ENCODE data around the gene UBE2D4. TPM values are rescaled to one million over a fixed set of nuclear protein-coding genes. Genes with fewer than 3 reads are reported as not detected.
"Not testable (repeated sequence)": the region's sequence is repeated elsewhere in the genome, so short reads cannot be mapped to it uniquely, and the experiment has no call there.

UBE2D4 gene
- total RNA-seq, 1 experiment from 2014 or later = 29.3 TPM

DNA sequence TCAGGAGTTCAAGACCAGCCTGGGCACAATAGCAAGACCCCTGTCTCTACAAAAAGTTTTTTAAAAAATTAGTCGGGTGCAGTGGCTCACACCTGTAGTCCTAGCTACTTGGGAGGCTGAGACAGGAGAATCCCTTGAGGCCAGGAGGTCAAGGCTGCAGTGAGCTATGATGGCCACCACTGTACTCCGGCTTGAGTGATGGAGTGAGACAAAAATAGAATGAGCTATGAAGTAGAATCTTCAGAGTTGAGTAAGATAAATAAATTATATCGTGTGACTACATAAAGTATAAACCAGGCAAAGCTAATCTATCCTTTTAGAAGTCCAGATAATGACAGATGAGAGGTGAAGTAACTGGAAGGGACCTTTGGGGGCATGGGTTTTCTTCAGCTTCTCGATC lies 41.6 kb upstream of the UBE2D4 start:
- Histone ChIP-seq H3K4me2 (ENCODE audit: low read depth, low read length, poor library complexity, severe bottlenecking) (no peak overlapping the region), H3K27ac (ENCODE audit: low read length) (no peak overlapping the region), H3K9ac (ENCODE audit: low read length) (no peak overlapping the region), H4K20me1 (ENCODE audit: insufficient read depth, low read depth, low read length) (peaks cover 4% of the 10 kb centered on the region; the same call in 1 of the 2 replicates), H2AFZ (ENCODE audit: low read length) (no peak overlapping the region), H3K9me3 (ENCODE audit: low read length) (no peaks in the 10 kb centered on the region), H3K4me3 (ENCODE audit: low read length) (no peak overlapping the region), H3K4me1 (ENCODE audit: low read length) (no peaks in the 10 kb centered on the region; the same call in 1 of the 2 replicates), H3K27me3 (ENCODE audit: low read length) (no peaks in the 10 kb centered on the region), H3K79me2 (ENCODE audit: low read length) (peaks cover 40% of the 10 kb centered on the region), H3K36me3 (ENCODE audit: insufficient read depth, low read length) (peaks cover 36% of the 10 kb centered on the region), H3K9me2 (replicated peaks; ENCODE audit: insufficient read depth, low read length) (no peaks in the 10 kb centered on the region)
- DNase-seq = no peak

DNA sequence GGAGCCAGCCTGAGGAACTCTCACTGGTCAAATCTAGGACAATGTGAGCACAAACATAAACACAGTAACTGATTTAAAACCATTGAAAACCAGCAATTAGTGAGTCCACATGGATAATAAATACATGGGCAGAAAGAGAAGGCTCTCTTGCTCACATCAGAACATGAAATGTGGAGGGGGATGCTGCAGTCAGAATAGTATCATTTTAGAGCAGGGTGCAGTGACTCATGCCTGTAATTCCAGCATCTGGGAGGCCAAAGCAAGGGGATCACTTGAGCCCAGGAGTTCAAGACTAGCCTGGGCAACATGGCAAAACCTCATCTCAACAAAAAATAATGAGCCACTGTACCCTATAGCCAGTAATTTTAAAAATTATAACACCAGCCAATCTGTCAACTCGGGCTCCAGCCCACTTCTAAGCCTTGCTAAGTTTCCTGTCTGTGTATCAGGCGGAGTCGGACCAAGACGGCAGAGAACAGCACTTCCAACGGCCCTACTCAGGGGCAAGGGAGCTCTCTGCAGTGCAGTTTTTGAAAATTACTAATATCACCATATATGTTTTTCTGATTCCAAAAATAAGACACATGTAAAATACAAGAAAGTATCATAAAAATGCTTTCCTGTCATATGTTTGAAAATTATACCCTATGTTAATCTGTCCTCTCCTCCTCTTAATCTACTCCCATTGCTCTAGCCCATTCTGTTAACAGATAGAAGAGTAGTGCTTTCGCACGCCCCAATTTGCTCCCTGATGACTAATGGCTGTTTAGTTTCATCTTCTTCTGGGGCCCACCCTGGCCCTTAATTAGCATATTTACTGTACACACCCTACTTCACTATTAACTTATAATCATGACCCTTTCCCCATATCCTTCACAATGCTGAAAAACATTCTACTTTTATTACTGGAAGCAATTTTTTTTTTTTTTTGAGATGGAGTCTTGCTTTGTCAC lies 37.0 kb upstream of the UBE2D4 start:
- Histone ChIP-seq H3K79me2 (ENCODE audit: low read length) (peaks cover 79% of the 10 kb centered on the region), H3K4me2 (ENCODE audit: low read depth, low read length, poor library complexity, severe bottlenecking) (no peak overlapping the region), H3K27ac (ENCODE audit: low read length) (no peak overlapping the region), H4K20me1 (ENCODE audit: insufficient read depth, low read depth, low read length) (peaks cover 4% of the 10 kb centered on the region; the same call in 1 of the 2 replicates), H3K9me3 (ENCODE audit: low read length) (no peaks in the 10 kb centered on the region), H3K27me3 (ENCODE audit: low read length) (no peaks in the 10 kb centered on the region), H3K4me3 (ENCODE audit: low read length) (no peak overlapping the region), H3K9ac (ENCODE audit: low read length) (no peak overlapping the region), H3K4me1 (ENCODE audit: low read length) (peaks cover 3% of the 10 kb centered on the region), H2AFZ (ENCODE audit: low read length) (no peak overlapping the region), H3K9me2 (replicated peaks; ENCODE audit: insufficient read depth, low read length) (no peaks in the 10 kb centered on the region), H3K36me3 (ENCODE audit: insufficient read depth, low read length) (peaks cover 19% of the 10 kb centered on the region)
- DNase-seq = no peak

DNA sequence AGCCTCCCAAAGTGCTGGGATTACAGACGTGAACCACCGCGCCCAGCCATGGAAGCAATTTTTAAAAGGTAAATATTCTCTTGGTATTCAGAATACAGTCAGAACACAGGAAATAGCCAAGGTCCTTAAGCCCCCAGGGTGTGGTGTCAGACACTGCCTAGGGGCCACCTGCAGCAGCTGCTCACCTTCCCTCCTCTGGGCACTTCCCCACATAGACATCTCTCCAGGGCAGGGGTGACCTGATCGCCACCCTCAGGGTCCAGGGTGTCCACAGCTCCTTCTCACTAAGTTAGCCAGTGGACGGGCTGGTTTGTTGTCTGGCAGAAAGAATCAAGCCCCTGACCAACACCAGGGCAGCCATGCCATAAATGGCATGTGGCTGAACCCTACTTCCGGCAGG lies 35.8 kb upstream of the UBE2D4 start:
- Histone ChIP-seq H3K27ac (ENCODE audit: low read length) (no peak overlapping the region), H3K4me1 (ENCODE audit: low read length) (peaks cover 3% of the 10 kb centered on the region), H3K9ac (ENCODE audit: low read length) (no peak overlapping the region), H3K36me3 (ENCODE audit: insufficient read depth, low read length) (peaks cover 16% of the 10 kb centered on the region), H3K4me3 (ENCODE audit: low read length) (no peak overlapping the region), H3K79me2 (ENCODE audit: low read length) (peaks cover 87% of the 10 kb centered on the region), H4K20me1 (ENCODE audit: insufficient read depth, low read depth, low read length) (peaks cover 4% of the 10 kb centered on the region; the same call in 1 of the 2 replicates), H3K9me2 (replicated peaks; ENCODE audit: insufficient read depth, low read length) (no peaks in the 10 kb centered on the region), H3K4me2 (ENCODE audit: low read depth, low read length, poor library complexity, severe bottlenecking) (no peak overlapping the region), H2AFZ (ENCODE audit: low read length) (no peak overlapping the region), H3K9me3 (ENCODE audit: low read length) (no peaks in the 10 kb centered on the region), H3K27me3 (ENCODE audit: low read length) (no peaks in the 10 kb centered on the region)
- DNase-seq = no peak

DNA sequence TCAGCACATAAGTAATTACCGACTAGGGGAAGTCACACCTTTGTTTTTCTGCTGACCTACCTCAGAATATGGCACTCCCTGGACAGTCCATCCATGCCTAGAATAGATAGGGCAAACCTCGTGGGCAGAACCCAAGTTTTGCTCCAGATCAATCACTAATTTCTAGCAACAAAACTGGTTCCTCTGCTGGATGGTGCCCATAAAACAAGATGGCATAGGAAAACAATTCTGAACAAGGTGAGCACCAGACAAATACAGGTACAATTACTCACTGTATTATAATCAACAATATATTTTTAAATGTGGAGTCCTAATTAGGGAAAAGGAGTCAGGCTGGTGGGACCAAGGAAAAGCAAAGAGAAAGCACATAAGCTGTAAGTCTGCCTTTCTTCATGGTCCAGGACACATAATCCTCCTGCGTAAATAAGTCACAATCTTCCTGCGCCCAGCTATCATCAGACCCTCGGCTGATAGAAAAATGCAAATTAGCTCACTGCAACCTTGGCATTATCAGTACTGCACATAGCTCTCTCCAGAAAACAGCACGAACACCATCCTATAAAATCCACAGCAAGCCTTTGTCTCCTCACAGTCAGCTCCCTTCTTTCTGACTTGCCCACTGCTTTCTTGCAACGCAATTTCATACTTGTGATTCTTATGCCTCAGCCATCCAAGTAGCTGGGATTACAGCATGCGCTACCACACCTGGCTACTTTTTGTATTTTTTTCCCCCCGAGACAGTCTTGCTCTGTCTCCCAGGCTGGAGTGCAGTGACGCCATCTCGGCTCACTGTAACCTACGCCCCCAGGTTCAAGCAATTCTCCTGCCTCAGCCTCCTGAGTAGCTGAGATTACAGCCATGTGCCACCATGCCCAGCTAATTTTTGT lies 34.9 kb upstream of the UBE2D4 start:
- Histone ChIP-seq H3K27me3 (ENCODE audit: low read length) (no peaks in the 10 kb centered on the region), H3K9me2 (replicated peaks; ENCODE audit: insufficient read depth, low read length) (no peaks in the 10 kb centered on the region), H3K36me3 (ENCODE audit: insufficient read depth, low read length) (peaks cover 8% of the 10 kb centered on the region), H3K9me3 (ENCODE audit: low read length) (no peaks in the 10 kb centered on the region), H4K20me1 (ENCODE audit: insufficient read depth, low read depth, low read length) (peaks cover 4% of the 10 kb centered on the region; the same call in 1 of the 2 replicates), H3K4me1 (ENCODE audit: low read length) (peaks cover 3% of the 10 kb centered on the region), H3K79me2 (ENCODE audit: low read length) (peaks cover 89% of the 10 kb centered on the region), H3K27ac (ENCODE audit: low read length) (no peak overlapping the region), H3K4me3 (ENCODE audit: low read length) (no peak overlapping the region), H3K4me2 (ENCODE audit: low read depth, low read length, poor library complexity, severe bottlenecking) (no peak overlapping the region), H2AFZ (ENCODE audit: low read length) (no peak overlapping the region), H3K9ac (ENCODE audit: low read length) (no peak overlapping the region)
- no peak for DNase-seq

DNA sequence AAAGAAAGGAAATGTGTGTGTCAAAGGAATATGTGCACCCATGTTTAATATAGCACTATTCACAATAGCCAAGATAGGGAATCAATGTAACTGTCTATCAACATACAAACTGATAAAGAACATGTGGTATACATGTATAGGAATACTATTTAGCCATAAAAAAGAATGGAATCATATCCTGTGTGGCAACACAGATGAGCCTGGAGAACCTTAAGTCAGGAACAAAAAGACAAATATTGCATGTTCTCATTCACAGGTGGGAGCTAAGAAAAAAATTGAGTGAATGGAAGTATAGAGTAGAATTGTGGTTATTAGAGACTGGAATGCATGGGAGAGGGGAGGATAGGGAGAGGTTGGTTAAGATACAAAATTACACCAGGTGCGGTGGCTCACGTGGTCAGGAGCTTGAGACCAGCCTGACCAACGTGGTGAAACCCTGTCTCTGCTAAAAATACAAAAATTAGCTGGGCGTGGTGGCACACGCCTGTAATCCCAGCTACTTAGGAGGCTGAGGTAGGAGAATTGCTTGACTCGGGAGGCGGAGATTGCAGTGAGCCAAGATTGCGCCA lies 30.3 kb upstream of the UBE2D4 start:
- Histone ChIP-seq H2AFZ (ENCODE audit: low read length) (no peak overlapping the region), H3K9me3 (ENCODE audit: low read length) (no peaks in the 10 kb centered on the region), H3K4me2 (ENCODE audit: low read depth, low read length, poor library complexity, severe bottlenecking) (no peak overlapping the region), H4K20me1 (ENCODE audit: insufficient read depth, low read depth, low read length) (no peaks in the 10 kb centered on the region; the same call in 1 of the 2 replicates), H3K9me2 (replicated peaks; ENCODE audit: insufficient read depth, low read length) (no peaks in the 10 kb centered on the region), H3K79me2 (ENCODE audit: low read length) (peaks cover 92% of the 10 kb centered on the region), H3K27me3 (ENCODE audit: low read length) (no peaks in the 10 kb centered on the region), H3K4me3 (ENCODE audit: low read length) (no peak overlapping the region), H3K9ac (ENCODE audit: low read length) (no peak overlapping the region), H3K36me3 (ENCODE audit: insufficient read depth, low read length) (0 out of 2 replicates have a peak, but pooled peaks cover 6% of the 10 kb centered on the region), H3K4me1 (ENCODE audit: low read length) (peaks cover 3% of the 10 kb centered on the region), H3K27ac (ENCODE audit: low read length) (no peak overlapping the region)
- no peak for DNase-seq

DNA sequence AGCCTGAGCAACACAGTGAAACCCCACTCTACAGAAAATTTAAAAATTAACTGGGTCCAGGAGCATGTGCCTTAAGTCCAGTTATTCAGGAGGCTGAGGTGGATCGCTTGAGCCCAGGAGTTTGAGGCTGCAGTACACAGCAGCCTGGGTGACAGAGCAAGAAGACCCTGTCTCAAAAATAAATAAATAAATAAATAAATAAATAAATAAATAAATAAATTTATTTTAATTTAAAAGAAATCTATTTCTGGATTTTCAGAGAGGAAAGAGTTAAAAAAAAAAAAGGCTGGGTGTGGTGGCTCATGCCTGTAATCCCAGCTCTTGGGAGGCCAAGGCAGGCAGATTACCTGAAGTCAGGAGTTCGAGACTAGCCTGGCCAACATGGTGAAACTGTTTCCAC lies 27.7 kb upstream of the UBE2D4 start:
- H3K79me2 ChIP-seq (ENCODE audit: low read length) = peaks cover 92% of the 10 kb centered on the region
- not testable (repeated sequence) for H3K4me3 ChIP-seq (ENCODE audit: low read length); H3K4me2 ChIP-seq (ENCODE audit: low read depth, low read length, poor library complexity, severe bottlenecking); H3K27me3 ChIP-seq (ENCODE audit: low read length); H3K9me3 ChIP-seq (ENCODE audit: low read length); H3K9me2 ChIP-seq (replicated peaks; ENCODE audit: insufficient read depth, low read length); H3K9ac ChIP-seq (ENCODE audit: low read length); H3K4me1 ChIP-seq (ENCODE audit: low read length); DNase-seq; H3K27ac ChIP-seq (ENCODE audit: low read length); H3K36me3 ChIP-seq (ENCODE audit: insufficient read depth, low read length); H4K20me1 ChIP-seq (ENCODE audit: insufficient read depth, low read depth, low read length); H2AFZ ChIP-seq (ENCODE audit: low read length)

DNA sequence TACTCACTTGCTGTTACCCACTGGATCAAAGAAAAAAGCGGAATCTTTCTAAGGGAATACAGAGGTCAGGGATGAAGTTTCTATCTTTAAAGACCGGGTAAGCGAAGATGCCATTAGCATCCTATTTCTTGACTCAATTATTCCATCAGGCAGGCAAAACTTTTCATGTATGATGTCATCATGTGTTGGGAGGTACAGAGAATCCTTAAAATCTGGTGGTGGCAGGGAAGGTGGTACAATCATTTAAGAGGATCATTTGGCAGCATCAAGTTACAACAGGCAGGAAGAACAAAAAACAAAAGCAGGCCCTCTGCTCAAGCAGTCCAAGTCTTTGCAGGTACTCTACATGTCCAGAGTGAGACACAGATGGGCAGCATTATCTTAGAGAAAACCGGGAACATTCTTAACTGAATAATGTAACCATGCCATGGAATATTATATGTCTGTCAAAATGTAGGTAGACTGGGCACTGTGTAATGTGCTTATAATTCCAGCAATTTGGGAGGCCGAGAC lies 23.6 kb upstream of the UBE2D4 start:
- Histone ChIP-seq H3K9me3 (ENCODE audit: low read length) (no peaks in the 10 kb centered on the region), H2AFZ (ENCODE audit: low read length) (no peak overlapping the region), H3K79me2 (ENCODE audit: low read length) (peaks cover 84% of the 10 kb centered on the region)

More for the DNA sequence above, 23.6 kb upstream of the UBE2D4 start:
- H3K27ac ChIP-seq (ENCODE audit: low read length) = no peak overlapping the region
- no peak overlapping the region for H3K4me2 ChIP-seq (ENCODE audit: low read depth, low read length, poor library complexity, severe bottlenecking)
- no peaks in the 10 kb centered on the region; the same call in 1 of the 2 replicates for H4K20me1 ChIP-seq (ENCODE audit: insufficient read depth, low read depth, low read length)
- peaks cover 25% of the 10 kb centered on the region for H3K4me1 ChIP-seq (ENCODE audit: low read length)
- H3K27me3 ChIP-seq (ENCODE audit: low read length) = no peaks in the 10 kb centered on the region
- H3K9me2 ChIP-seq (replicated peaks; ENCODE audit: insufficient read depth, low read length) = no peaks in the 10 kb centered on the region
- no peak for DNase-seq
- H3K9ac ChIP-seq (ENCODE audit: low read length) = no peak overlapping the region
- H3K4me3 ChIP-seq (ENCODE audit: low read length) = no peak overlapping the region
- H3K36me3 ChIP-seq (ENCODE audit: insufficient read depth, low read length) = 0 out of 2 replicates have a peak, but pooled peaks cover 6% of the 10 kb centered on the region

All from Karpas-422 (cell line).